HepG2 (cell line): ENCODE data around the gene ABCB8. TPM values are rescaled to one million over a fixed set of nuclear protein-coding genes. Genes with fewer than 3 reads are reported as not detected.

Source experiments
- AGO1 ChIP-seq: fragments of 200-400 bp; formaldehyde crosslinking; IDR thresholded peaks from 2 replicates; pipeline ENCODE4 v1.6.1; 2017; ENCODE audit warnings: mild to moderate bottlenecking, low read depth, low read length, moderate library complexity; ENCODE audit not compliant: poor library complexity, severe bottlenecking
- CHD4 ChIP-seq: fragments of 200-600 bp; sonication (generic); IDR thresholded peaks from 2 replicates; pipeline ENCODE4 v1.7.0; 2017; ENCODE audit warnings: mild to moderate bottlenecking, low read length, borderline replicate concordance
- DMAP1 ChIP-seq: IDR thresholded peaks from 2 replicates; pipeline ENCODE4 v1.6.1; 2016
- RFX1 ChIP-seq: fragments of 450-650 bp; IDR thresholded peaks from 2 replicates; pipeline ENCODE4 v1.6.1; 2017
- XBP1 ChIP-seq: sonication (generic); formaldehyde crosslinking; IDR thresholded peaks from 2 replicates; pipeline ENCODE4 v1.5.0; 2020; ENCODE audit warnings: missing genetic modification reagents
- ZBTB33 ChIP-seq: sonication (generic); formaldehyde crosslinking; IDR thresholded peaks from 2 replicates; pipeline ENCODE4 v1.4.0; 2020; ENCODE audit warnings: missing genetic modification reagents
- ZBTB40 ChIP-seq, 2 experiments: fragments of 450-650 bp in 1 of 2; sonication (generic) in 1 of 2; formaldehyde crosslinking in 1 of 2; IDR thresholded peaks; 2 replicates each; pipeline versions ENCODE4 v1.6.1 to v1.8.0; 2016 to 2022; ENCODE audit warnings: antibody characterized with exemption in 1 of 2, mild to moderate bottlenecking in 1 of 2, missing genetic modification reagents in 1 of 2
- ZNF687 ChIP-seq: sonication (generic); formaldehyde crosslinking; IDR thresholded peaks from 2 replicates; pipeline ENCODE4 v1.5.1; 2020; ENCODE audit warnings: mild to moderate bottlenecking, missing genetic modification reagents, moderate library complexity
- ZNF782 ChIP-seq: sonication (generic); formaldehyde crosslinking; IDR thresholded peaks from 2 replicates; pipeline ENCODE4 v1.4.0; 2020; ENCODE audit warnings: missing genetic modification reagents, mild to moderate bottlenecking, borderline replicate concordance
- polyA plus RNA-seq, 8 experiments: library from polyadenylated mRNA; depleted of rRNA in 3 of 8; stranded (reverse) in 7 of 8; unstranded in 1 of 8; fragments of >200 nt; fragmentation: Illumina TruSeq in 4 of 8; extraction: Trizol in 4 of 8; gene quantifications; 2 replicates each; pipeline versions ENCODE4 v1.2.1 to v1.2.3, GENCODE V29; 2011 to 2016; ENCODE audit warnings: low read depth in 4 of 8, missing spikeins in 1 of 8, mixed read lengths in 1 of 8; ENCODE audit not compliant: insufficient read depth in 1 of 8
- total RNA-seq, 5 experiments: library from RNA; depleted of rRNA; stranded (reverse); fragments of >200 nt; fragmentation: Illumina TruSeq; extraction: Trizol; gene quantifications; 2 replicates each; pipeline ENCODE4 v1.2.3, GENCODE V29; 2016; ENCODE audit warnings: low read depth in 1 of 5

Gene ABCB8
- total and polyA plus RNA-seq, 2 of the 13 experiments (the other 11 are each of a cell fraction or from before 2014, with no cell fraction given) = 6.6 to 16.7 TPM

GRCh38 chr7:151087245-151088018 lies 59.2 kb downstream of the ABCB8 start (continued):
- peak; percentile 86 for TF ChIP-seq ZNF687 (CRISPR knock-in tag)
- TF ChIP-seq XBP1 = no peak
- TF ChIP-seq ZBTB33 = 0 out of 2 replicates have a peak, but pooled peaks have one; percentile 10
- TF ChIP-seq ZBTB40 (IDR thresholded peaks at IDR 0.05) = no peak
- TF ChIP-seq ZBTB40 (CRISPR knock-in tag; IDR thresholded peaks at IDR 0.05) = no peak; the same call in 1 of the 2 replicates
- no peak for TF ChIP-seq RFX1
- TF ChIP-seq ZNF782 (CRISPR knock-in tag) = 0 out of 2 replicates have a peak, but pooled peaks have one; percentile 23
- TF ChIP-seq DMAP1 (CRISPR knock-in tag) = peak; percentile 58; the same call in 1 of the 2 replicates
- TF ChIP-seq AGO1 = peak; percentile 33
- no peak for TF ChIP-seq CHD4
